Body of pancreas (tissue), 4 donors: ENCODE measurements around the gene PYHIN1. TPM values are rescaled to one million over a fixed set of nuclear protein-coding genes. Genes with fewer than 3 reads are reported as not detected.

Experiments
- ATAC-seq: fragments of 150-250 bp; one replicate; pipeline ENCODE4 v1.9.1; 2016
- DNase-seq, 4 donors: peaks; one replicate each; pipeline ENCODE4 v3.0.0-alpha.2; 2019
- H3K27ac ChIP-seq, 4 donors: fragments of 200-600 bp; sonication (generic); 1 replicate in 3 of 4; 2 replicates in 1 of 4; pipeline versions ENCODE4 v1.5.1 to v1.6.1; 2016 to 2019; ENCODE audit warnings: mild to moderate bottlenecking in 1 of 4, mixed read lengths in 1 of 4, moderate library complexity in 1 of 4
- H3K27me3 ChIP-seq, 2 donors: fragments of 200-600 bp; sonication (generic); one replicate each; pipeline ENCODE4 v1.6.0; 2016; ENCODE audit warnings: mild to moderate bottlenecking in 1 of 2
- H3K36me3 ChIP-seq, 2 donors: fragments of 200-600 bp; sonication (generic); replicated peaks in 1 of 2; 2 replicates each; pipeline ENCODE4 v1.5.1; 2016; ENCODE audit warnings: low read depth in 2 of 2; ENCODE audit not compliant: insufficient read depth in 1 of 2
- H3K4me1 ChIP-seq: fragments of 200-600 bp; sonication (generic); one replicate; pipeline ENCODE4 v1.6.0; 2016
- H3K4me3 ChIP-seq, 2 donors: fragments of 200-600 bp; sonication (generic); 1 replicate in 1 of 2; 2 replicates in 1 of 2; pipeline ENCODE4 v1.5.1; 2016 to 2019
- H3K9me3 ChIP-seq, 3 donors: fragments of 200-600 bp; sonication (generic); 1 replicate in 2 of 3; 2 replicates in 1 of 3; pipeline ENCODE4 v1.5.1; 2016
- CTCF ChIP-seq, 7 experiments: fragments of 450-650 bp in 4 of 7; fragments of 200-600 bp in 3 of 7; sonication (generic) in 3 of 7; IDR thresholded peaks; one replicate each; pipeline ENCODE4 v1.5.1; 2016 to 2019; ENCODE audit warnings: antibody characterized with exemption in 7 of 7
- POLR2A ChIP-seq, 3 donors: fragments of 450-650 bp; IDR thresholded peaks; one replicate each; pipeline ENCODE4 v1.6.1; 2016; ENCODE audit warnings: antibody characterized with exemption in 3 of 3, mild to moderate bottlenecking in 2 of 3
- WGBS, 2 donors: methylation state at CpG; one replicate each; pipeline ENCODE4 v1.1.5; 2017; 5-methylcytosine and 5-hydroxymethylcytosine counted together
- intact Hi-C: fragments of 100-400 bp; cut with DNase I; formaldehyde crosslinking; loops from one replicate; pipeline ENCODE4 v1.15.1; 2023
- total RNA-seq, 2 donors: library from RNA; depleted of rRNA; stranded (reverse); fragments of >200 nt; gene quantifications; one replicate each; pipeline ENCODE4 v1.1.0, GENCODE V29; 2016

The PYHIN1 gene
- total RNA-seq, 2 donors from 2014 or later, result 0.66 to 1.6 TPM

GRCh38 chr1:158941317-158941716 is 10.0 kb downstream of the PYHIN1 start:
- intact Hi-C loops, result no loop called here
- Histone ChIP-seq H3K4me1 (no peaks in the 10 kb centered on the region), H3K27me3 (no peaks in the 10 kb centered on the region), H3K36me3 (no peaks in the 10 kb centered on the region), H3K9me3 (no peaks in the 10 kb centered on the region), H3K4me3 (no peak overlapping the region), H3K27ac (no peak overlapping the region)
- DNase-seq (no peak), ATAC-seq (no peak)
- TF ChIP-seq POLR2A (IDR thresholded peaks at IDR 0.05), result no peak
- no peak for TF ChIP-seq CTCF (IDR thresholded peaks at IDR 0.05)
- WGBS, 2 donors, result 68 to 88% methylated on average over 1 of the region's 1 CpG

GRCh38 chr1:158942490-158942889 is 11.1 kb downstream of the PYHIN1 start:
- Histone ChIP-seq H3K27me3 (no peaks in the 10 kb centered on the region), H3K9me3 (no peaks in the 10 kb centered on the region), H3K27ac (no peak overlapping the region), H3K36me3 (no peaks in the 10 kb centered on the region), H3K4me3 (no peak overlapping the region), H3K4me1 (no peaks in the 10 kb centered on the region)
- whole genome bisulfite sequencing, 2 donors, result 39 to 46% methylated on average over 2 of the region's 2 CpGs
- DNase-seq (no peak), ATAC-seq (no peak)
- no peak for TF ChIP-seq CTCF (IDR thresholded peaks at IDR 0.05)
- TF ChIP-seq POLR2A (IDR thresholded peaks at IDR 0.05), result no peak
- intact Hi-C loops, result no loop called here

GRCh38 chr1:158943059-158943458 is 11.7 kb downstream of the PYHIN1 start:
- no peaks in the 10 kb centered on the region for H3K27me3 ChIP-seq
- intact Hi-C loops, result no loop called here
- H3K27ac ChIP-seq, result no peak overlapping the region
- H3K9me3 ChIP-seq, result no peaks in the 10 kb centered on the region
- H3K4me3 ChIP-seq, result no peak overlapping the region
- no peak for DNase-seq
- no peak for TF ChIP-seq POLR2A (IDR thresholded peaks at IDR 0.05)
- no peak for TF ChIP-seq CTCF (IDR thresholded peaks at IDR 0.05)
- no peaks in the 10 kb centered on the region for H3K4me1 ChIP-seq
- H3K36me3 ChIP-seq, result no peaks in the 10 kb centered on the region
- WGBS, 2 donors, result 18 to 29% methylated on average over 1 of the region's 1 CpG
- no peak for ATAC-seq

GRCh38 chr1:158945061-158945460 is 13.7 kb downstream of the PYHIN1 start:
- Histone ChIP-seq H3K36me3 (no peaks in the 10 kb centered on the region), H3K27me3 (no peaks in the 10 kb centered on the region), H3K4me1 (no peaks in the 10 kb centered on the region), H3K27ac (no peak overlapping the region), H3K9me3 (no peaks in the 10 kb centered on the region), H3K4me3 (no peak overlapping the region)
- TF ChIP-seq POLR2A (IDR thresholded peaks at IDR 0.05) (no peak), CTCF (IDR thresholded peaks at IDR 0.05) (no peak)
- DNase-seq (no peak), ATAC-seq (no peak)
- intact Hi-C loops, result no loop called here
- 27 to 45% methylated on average over 2 of the region's 2 CpGs for WGBS, 2 donors

GRCh38 chr1:158946785-158947184 is 15.4 kb downstream of the PYHIN1 start:
- TF ChIP-seq CTCF (IDR thresholded peaks at IDR 0.05) (no peak), POLR2A (IDR thresholded peaks at IDR 0.05) (no peak)
- intact Hi-C loops, result no loop called here
- H3K36me3 ChIP-seq, result no peaks in the 10 kb centered on the region
- no peak for DNase-seq
- H3K27ac ChIP-seq, result no peak overlapping the region
- H3K27me3 ChIP-seq, result no peaks in the 10 kb centered on the region
- H3K4me1 ChIP-seq, result no peaks in the 10 kb centered on the region
- H3K9me3 ChIP-seq, result no peaks in the 10 kb centered on the region
- no peak for ATAC-seq
- no peak overlapping the region for H3K4me3 ChIP-seq
